Stimulated activated CD8-positive, alpha-beta memory T cell treated with anti-CD3 and anti-CD28 coated beads, Interleukin-7, amount 100 ng/mL, for 24 hours (primary cell): ENCODE measurements around the gene NDUFB6.
A peak's percentile ranks its signal among the peaks of the same experiment; 100 is the strongest.
"Not testable (repeated sequence)": the region's sequence is repeated elsewhere in the genome, so short reads cannot be mapped to it uniquely, and the experiment has no call there.

Experiments used
- DNase-seq: peaks from one replicate; pipeline ENCODE4 v3.0.0-alpha.2; 2020; ENCODE audit warnings: low read depth

NDUFB6 gene

GRCh38 chr9:32570262-32570661 is 2.7 kb downstream of the NDUFB6 start:
- DNase-seq: no peak

GRCh38 chr9:32566770-32567169 is 6.2 kb downstream of the NDUFB6 start:
- DNase-seq: no peak

GRCh38 chr9:32565967-32566366 is 7.0 kb downstream of the NDUFB6 start:
- DNase-seq: no peak

- no peak for DNase-seq
Measured at GRCh38 chr9:32558408-32558934, 14.5 kb downstream of the NDUFB6 start.

- no peak for DNase-seq
Measured at GRCh38 chr9:32554591-32554990, 18.4 kb downstream of the NDUFB6 start.

GRCh38 chr9:32554107-32554506 is 18.9 kb downstream of the NDUFB6 start:
- no peak for DNase-seq

GRCh38 chr9:32552172-32552872 is 20.6 kb downstream of the NDUFB6 start, which contains the start of the genes SMIM27 and TOPORS:
Gene SMIM27, plus strand, starts transcription at chr9:32552327. Its CDS starts 108 bp downstream, at chr9:32552435.
Gene TOPORS, minus strand, starts transcription at chr9:32552586. Its CDS starts 150 bp downstream, at chr9:32552436.
- DNase-seq: peak; percentile 77

- no peak for DNase-seq
Measured at GRCh38 chr9:32551276-32552051, 21.5 kb downstream of the NDUFB6 start.

- DNase-seq: peak; percentile 89
Measured at GRCh38 chr9:32550562-32551275, 22.2 kb downstream of the NDUFB6 start.

- no peak for DNase-seq
Measured at GRCh38 chr9:32550150-32550561, 22.8 kb downstream of the NDUFB6 start.

GRCh38 chr9:32548213-32548612 is 24.7 kb downstream of the NDUFB6 start:
- DNase-seq: not testable (repeated sequence)

- DNase-seq: no peak
Measured at GRCh38 chr9:32545884-32546283, 27.1 kb downstream of the NDUFB6 start.

GRCh38 chr9:32543047-32543446 is 29.9 kb downstream of the NDUFB6 start:
- no peak for DNase-seq

GRCh38 chr9:32533816-32534215 is 39.1 kb downstream of the NDUFB6 start:
- DNase-seq: no peak

- DNase-seq: no peak
Measured at GRCh38 chr9:32533336-32533735, 39.6 kb downstream of the NDUFB6 start.

GRCh38 chr9:32526707-32527048 is 46.3 kb downstream of the NDUFB6 start:
- no peak for DNase-seq

- peak; percentile 56 for DNase-seq
Measured at GRCh38 chr9:32526041-32526706, 46.8 kb downstream of the NDUFB6 start, which contains the start of gene RIGI. Gene RIGI, minus strand, starts transcription at chr9:32526196. Its CDS starts 30 bp downstream, at chr9:32526166.

GRCh38 chr9:32525709-32526030 is 47.3 kb downstream of the NDUFB6 start:
- no peak for DNase-seq

- no peak for DNase-seq
Measured at GRCh38 chr9:32524892-32525708, 47.9 kb downstream of the NDUFB6 start.

- not testable (repeated sequence) for DNase-seq
Measured at GRCh38 chr9:32524558-32524891, 48.4 kb downstream of the NDUFB6 start.

GRCh38 chr9:32523910-32524309 is 49.0 kb downstream of the NDUFB6 start:
- DNase-seq: no peak
